KOPT-K1 (cell line): ENCODE results near the gene CEACAM16.

Experiments used
- H3K27ac ChIP-seq: fragments of 200-600 bp; sonication (generic); 2 replicates; pipeline ENCODE4 v1.5.1; 2016; ENCODE audit warnings: antibody characterized with exemption, mild to moderate bottlenecking, low read depth, low read length; ENCODE audit not compliant: poor library complexity, severe bottlenecking
- H3K36me3 ChIP-seq: fragments of 200-600 bp; sonication (generic); 2 replicates; pipeline ENCODE4 v1.5.1; 2017; ENCODE audit warnings: antibody characterized with exemption, mild to moderate bottlenecking, low read length, moderate library complexity; ENCODE audit not compliant: insufficient read depth
- H3K9me3 ChIP-seq: fragments of 200-600 bp; sonication (generic); 2 replicates; pipeline ENCODE4 v1.5.1; 2017; ENCODE audit warnings: antibody characterized with exemption, low read length, mild to moderate bottlenecking; ENCODE audit not compliant: insufficient read depth, poor library complexity, severe bottlenecking

The CEACAM16 gene

DNA sequence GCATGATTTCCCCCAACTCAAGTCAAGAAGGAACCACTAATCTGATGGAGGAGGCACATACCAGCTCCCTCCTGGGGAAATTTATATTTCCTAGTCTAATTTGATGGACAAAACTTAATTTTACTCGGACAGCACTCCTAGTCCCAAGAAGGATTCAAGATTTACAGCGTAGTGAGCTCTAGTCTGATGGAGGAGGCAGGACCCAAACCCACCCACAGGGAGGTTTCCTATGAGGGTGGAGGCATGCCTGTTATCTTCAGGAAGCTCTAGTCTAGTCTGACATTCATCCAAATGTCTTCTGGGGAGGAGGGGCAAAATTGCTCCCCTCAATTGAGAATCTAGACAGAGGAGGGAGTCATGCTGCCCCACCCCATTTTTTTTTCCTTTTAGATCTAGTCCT lies 39.2 kb downstream of the CEACAM16 start:
- Histone ChIP-seq H3K9me3 (no peaks in the 10 kb centered on the region), H3K36me3 (no peaks in the 10 kb centered on the region), H3K27ac (no peak overlapping the region)

GRCh38 chr19:44738603-44739558 lies 39.9 kb downstream of the CEACAM16 start:
- Histone ChIP-seq H3K36me3 (no peaks in the 10 kb centered on the region), H3K9me3 (no peaks in the 10 kb centered on the region), H3K27ac (no peak overlapping the region)

DNA sequence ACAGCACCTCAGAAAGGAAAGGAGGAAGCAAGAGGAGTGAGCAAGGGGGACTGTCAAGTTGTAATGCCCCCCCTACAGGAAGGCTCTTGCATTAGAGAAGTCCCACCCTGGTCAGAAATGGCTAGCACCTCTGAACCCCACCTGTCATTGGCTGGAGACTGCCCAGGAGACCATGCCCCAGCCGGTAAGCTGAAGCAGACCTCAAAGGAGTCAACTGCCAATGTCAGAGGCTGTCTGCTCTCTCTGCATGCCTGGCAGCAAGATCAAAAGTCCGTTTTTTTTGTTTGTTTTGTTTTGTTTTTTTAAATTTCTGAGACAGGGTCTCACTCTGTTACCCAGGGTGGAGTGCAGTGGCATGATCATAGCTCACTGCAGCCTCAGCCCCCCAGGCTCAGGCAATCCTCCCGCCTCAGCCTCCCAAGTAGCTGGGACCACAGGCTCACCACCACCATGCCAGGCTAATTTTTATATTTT lies 41.4 kb downstream of the CEACAM16 start:
- Histone ChIP-seq H3K27ac (no peak overlapping the region), H3K9me3 (no peaks in the 10 kb centered on the region), H3K36me3 (no peaks in the 10 kb centered on the region)

- no peaks in the 10 kb centered on the region for H3K36me3 ChIP-seq
- H3K27ac ChIP-seq: no peak overlapping the region
- H3K9me3 ChIP-seq: no peaks in the 10 kb centered on the region
Measured at GRCh38 chr19:44741258-44741731, 42.3 kb downstream of the CEACAM16 start.

DNA sequence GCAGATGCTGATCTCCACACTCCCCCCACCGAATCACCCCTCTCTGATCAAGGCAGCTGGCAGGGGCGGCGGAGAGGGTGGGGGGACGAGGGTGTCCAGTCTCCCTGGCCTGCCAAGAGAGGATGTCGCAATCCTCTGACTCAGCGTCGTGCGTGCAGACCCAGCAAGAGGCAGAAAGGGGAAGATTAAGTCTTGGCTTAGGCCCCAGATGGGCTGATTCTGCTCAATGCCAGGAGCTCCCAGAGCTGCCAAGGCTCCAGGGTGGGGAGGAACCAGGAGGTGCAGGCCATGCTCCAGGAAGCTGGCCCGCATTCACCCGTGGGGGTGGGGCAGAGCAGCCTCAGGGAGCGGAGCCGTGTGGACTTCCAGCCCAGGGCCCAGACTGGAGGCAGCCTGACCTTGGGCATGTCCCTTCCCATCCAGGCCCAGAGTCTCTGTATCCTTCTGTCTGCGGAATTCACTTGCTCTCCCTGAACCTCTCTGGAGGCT lies 42.9 kb downstream of the CEACAM16 start:
- Histone ChIP-seq H3K27ac (no peak overlapping the region), H3K36me3 (no peaks in the 10 kb centered on the region), H3K9me3 (no peaks in the 10 kb centered on the region)

- Histone ChIP-seq H3K9me3 (no peaks in the 10 kb centered on the region), H3K36me3 (no peaks in the 10 kb centered on the region), H3K27ac (no peak overlapping the region)
Measured at GRCh38 chr19:44742330-44743061, 43.5 kb downstream of the CEACAM16 start.

DNA sequence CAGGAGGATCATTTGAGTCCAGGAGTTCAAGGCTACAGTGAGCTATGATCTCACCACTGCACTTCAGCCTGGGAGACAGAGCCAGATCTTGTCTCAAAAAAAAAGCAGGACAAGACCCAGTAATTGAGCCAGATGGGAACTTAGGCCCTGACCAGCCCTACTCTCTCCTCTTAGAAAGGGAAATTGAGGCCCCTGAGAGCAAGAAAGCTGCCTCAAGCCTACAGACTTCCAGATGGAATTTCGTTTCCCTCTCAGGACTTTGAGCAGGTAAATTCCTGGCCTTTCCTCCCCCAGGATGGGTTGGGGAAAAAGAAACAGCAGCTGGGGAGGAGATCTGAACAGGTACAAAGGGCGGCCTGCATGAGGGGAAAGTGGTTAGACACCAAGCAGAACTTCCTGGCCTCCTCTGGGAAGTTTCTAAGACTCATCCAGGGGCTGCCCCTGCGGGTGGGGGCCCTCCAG lies 46.0 kb downstream of the CEACAM16 start:
- Histone ChIP-seq H3K36me3 (no peaks in the 10 kb centered on the region), H3K27ac (no peak overlapping the region), H3K9me3 (no peaks in the 10 kb centered on the region)

GRCh38 chr19:44745341-44745831 lies 46.4 kb downstream of the CEACAM16 start:
- no peak overlapping the region for H3K27ac ChIP-seq
- no peaks in the 10 kb centered on the region for H3K9me3 ChIP-seq
- no peaks in the 10 kb centered on the region for H3K36me3 ChIP-seq

DNA sequence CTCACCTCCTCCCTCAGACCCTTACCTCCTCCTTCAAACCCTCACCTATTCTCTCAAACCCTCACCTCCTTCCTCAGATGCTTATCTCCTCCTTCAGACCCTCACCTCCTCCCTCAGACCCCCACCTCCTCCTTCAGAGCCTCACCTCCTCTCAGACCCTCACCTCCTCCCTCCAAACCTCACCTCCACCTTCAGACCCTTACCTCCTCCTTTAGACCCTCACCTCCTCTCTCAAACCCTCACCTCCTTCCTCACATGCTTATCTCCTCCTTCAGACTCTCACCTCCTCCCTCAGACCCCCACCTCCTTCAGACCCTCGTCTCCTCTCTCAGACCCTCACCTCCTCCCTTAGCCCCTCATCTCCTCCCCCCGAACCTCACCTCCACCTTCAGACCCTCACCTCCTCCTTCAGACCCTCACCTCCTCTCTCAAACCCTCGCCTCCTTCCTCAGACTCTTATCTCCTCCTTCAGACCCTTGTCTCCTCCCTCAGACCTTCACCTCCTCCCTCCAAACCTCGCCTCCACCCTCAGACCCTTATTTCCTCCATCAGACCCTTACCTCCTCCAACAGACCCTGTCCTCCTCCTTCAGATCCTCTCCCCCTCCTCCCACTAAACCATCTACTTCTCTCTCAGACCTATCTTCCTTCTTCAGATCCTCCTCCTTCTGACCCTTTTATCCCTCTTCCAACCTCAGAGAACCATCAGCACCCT lies 47.1 kb downstream of the CEACAM16 start:
- H3K27ac ChIP-seq: no peak overlapping the region
- H3K36me3 ChIP-seq: no peaks in the 10 kb centered on the region
- no peaks in the 10 kb centered on the region for H3K9me3 ChIP-seq

- Histone ChIP-seq H3K9me3 (no peaks in the 10 kb centered on the region), H3K27ac (no peak overlapping the region), H3K36me3 (no peaks in the 10 kb centered on the region)
Measured at GRCh38 chr19:44746616-44746945, 47.6 kb downstream of the CEACAM16 start.

- Histone ChIP-seq H3K27ac (no peak overlapping the region), H3K9me3 (no peaks in the 10 kb centered on the region), H3K36me3 (no peaks in the 10 kb centered on the region)
Measured at GRCh38 chr19:44746946-44747738, 48.2 kb downstream of the CEACAM16 start.

GRCh38 chr19:44747739-44748425 lies 48.9 kb downstream of the CEACAM16 start:
- Histone ChIP-seq H3K36me3 (no peaks in the 10 kb centered on the region), H3K27ac (no peak overlapping the region), H3K9me3 (no peaks in the 10 kb centered on the region)

- H3K9me3 ChIP-seq: no peaks in the 10 kb centered on the region
- no peaks in the 10 kb centered on the region for H3K36me3 ChIP-seq
- no peak within 1 kb of the TSS for H3K27ac ChIP-seq
Measured at GRCh38 chr19:44748426-44749254, 49.7 kb downstream of the CEACAM16 start, which contains the start of gene BCL3. BCL3 (plus strand) TSS chr19:44748708; CDS start chr19:44748791, 83 bp downstream.
